SU-DHL-6 (cell line): ENCODE data around the gene NABP1.

Experiments
- H2AFZ ChIP-seq: fragments of 200-600 bp; sonication (generic); 2 replicates; pipeline ENCODE4 v1.6.1; 2014; ENCODE audit warnings: low read depth, mild to moderate bottlenecking, moderate library complexity, mixed read lengths, antibody characterized with exemption, low read length; ENCODE audit not compliant: severe bottlenecking
- H3F3A ChIP-seq: fragments of 200-600 bp; shearing (Covaris generic); 2 replicates; pipeline ENCODE4 v1.6.0; 2016; ENCODE audit warnings: antibody characterized with exemption, mild to moderate bottlenecking; ENCODE audit not compliant: insufficient read depth
- H3K27ac ChIP-seq: fragments of 200-600 bp; sonication (generic); 2 replicates; pipeline ENCODE4 v1.5.1; 2016; ENCODE audit warnings: low read depth, mild to moderate bottlenecking, low read length, moderate library complexity, mixed read lengths
- H3K27me3 ChIP-seq: fragments of 200-600 bp; sonication (generic), shearing (Covaris generic); 2 replicates; pipeline ENCODE4 v1.6.0; 2014; ENCODE audit warnings: mild to moderate bottlenecking, low read length
- H3K36me3 ChIP-seq: fragments of 200-600 bp; sonication (generic); 2 replicates; pipeline ENCODE4 v1.6.1; 2014; ENCODE audit warnings: mild to moderate bottlenecking, low read length, mixed read lengths
- H3K4me2 ChIP-seq: fragments of 300-600, 200-600 bp; shearing (Covaris generic), sonication (generic); 2 replicates; pipeline ENCODE4 v1.6.0; 2014; ENCODE audit warnings: low read length, low read depth, mild to moderate bottlenecking; ENCODE audit not compliant: poor library complexity, severe bottlenecking
- H3K4me3 ChIP-seq: fragments of 200-600 bp; sonication (generic); 2 replicates; pipeline ENCODE4 v1.5.1; 2014; ENCODE audit warnings: antibody characterized with exemption, low read length, mild to moderate bottlenecking, mixed read lengths; ENCODE audit not compliant: insufficient read depth, poor library complexity, severe bottlenecking
- H3K79me2 ChIP-seq: fragments of 200-600 bp; sonication (generic); 2 replicates; pipeline ENCODE4 v1.6.1; 2014; ENCODE audit warnings: mild to moderate bottlenecking, low read length, moderate library complexity; ENCODE audit not compliant: insufficient read depth
- H3K9ac ChIP-seq: fragments of 200-600 bp; sonication (generic); 2 replicates; pipeline ENCODE4 v1.7.0; 2014; ENCODE audit warnings: mild to moderate bottlenecking, low read length
- H3K9me2 ChIP-seq: fragments of 200-600 bp; sonication (generic); replicated peaks from 2 replicates; pipeline ENCODE4 v1.6.1; 2014; ENCODE audit warnings: low read length; ENCODE audit not compliant: insufficient read depth
- H3K9me3 ChIP-seq: fragments of 200-600 bp; sonication (generic); 2 replicates; pipeline ENCODE4 v1.6.1; 2014; ENCODE audit warnings: low read length, mixed read lengths; ENCODE audit not compliant: insufficient read depth
- H4K20me1 ChIP-seq: fragments of 200-600 bp; sonication (generic); 2 replicates; pipeline ENCODE4 v1.6.1; 2014; ENCODE audit warnings: low read depth, mild to moderate bottlenecking, antibody characterized with exemption, low read length, moderate library complexity, mixed read lengths
- EZH2phosphoT487 ChIP-seq: fragments of 200-600 bp; sonication (generic), shearing (Covaris generic); conservative IDR thresholded peaks from 2 replicates; pipeline ENCODE4 v1.6.1; 2018; ENCODE audit warnings: mild to moderate bottlenecking, antibody characterized with exemption, low read length, moderate library complexity, mixed read lengths
- TF ChIP-seq, protein P1 (sequence below): fragments of 200-600 bp; sonication (generic); IDR thresholded peaks from one replicate; pipeline ENCODE4 v1.5.1; 2017; ENCODE audit warnings: antibody characterized with exemption, mild to moderate bottlenecking, low read length, moderate library complexity; ENCODE audit not compliant: insufficient read depth, poor library complexity, severe bottlenecking

Gene NABP1

DNA sequence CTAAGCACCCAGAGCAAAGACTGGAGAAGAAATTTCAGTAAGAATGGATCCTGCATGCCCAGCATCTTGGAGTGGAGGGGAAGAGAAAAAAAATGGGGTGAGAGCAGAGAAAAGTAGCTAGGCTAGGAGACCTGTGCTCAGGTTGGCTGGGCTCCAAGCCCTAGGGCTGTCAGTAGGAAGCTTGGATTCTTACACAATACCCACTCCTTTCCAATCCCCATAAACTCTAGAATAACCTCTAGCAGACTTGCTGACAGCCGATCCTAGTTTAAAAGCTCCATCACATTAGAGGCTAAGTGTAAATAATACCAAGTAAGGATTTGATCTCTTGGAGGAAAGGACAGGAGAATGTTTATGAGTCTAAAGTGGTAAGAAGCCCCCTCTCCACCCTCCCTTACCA, 46.2 kb upstream of the NABP1 start:
- no peak overlapping the region for H3K4me2 ChIP-seq
- no peaks in the 10 kb centered on the region for H4K20me1 ChIP-seq
- TF ChIP-seq, protein P1, sequence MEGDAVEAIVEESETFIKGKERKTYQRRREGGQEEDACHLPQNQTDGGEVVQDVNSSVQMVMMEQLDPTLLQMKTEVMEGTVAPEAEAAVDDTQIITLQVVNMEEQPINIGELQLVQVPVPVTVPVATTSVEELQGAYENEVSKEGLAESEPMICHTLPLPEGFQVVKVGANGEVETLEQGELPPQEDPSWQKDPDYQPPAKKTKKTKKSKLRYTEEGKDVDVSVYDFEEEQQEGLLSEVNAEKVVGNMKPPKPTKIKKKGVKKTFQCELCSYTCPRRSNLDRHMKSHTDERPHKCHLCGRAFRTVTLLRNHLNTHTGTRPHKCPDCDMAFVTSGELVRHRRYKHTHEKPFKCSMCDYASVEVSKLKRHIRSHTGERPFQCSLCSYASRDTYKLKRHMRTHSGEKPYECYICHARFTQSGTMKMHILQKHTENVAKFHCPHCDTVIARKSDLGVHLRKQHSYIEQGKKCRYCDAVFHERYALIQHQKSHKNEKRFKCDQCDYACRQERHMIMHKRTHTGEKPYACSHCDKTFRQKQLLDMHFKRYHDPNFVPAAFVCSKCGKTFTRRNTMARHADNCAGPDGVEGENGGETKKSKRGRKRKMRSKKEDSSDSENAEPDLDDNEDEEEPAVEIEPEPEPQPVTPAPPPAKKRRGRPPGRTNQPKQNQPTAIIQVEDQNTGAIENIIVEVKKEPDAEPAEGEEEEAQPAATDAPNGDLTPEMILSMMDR, result no peak
- TF ChIP-seq EZH2phosphoT487, result no peak
- H3K4me3 ChIP-seq, result no peak overlapping the region
- no peaks in the 10 kb centered on the region for H3K9me2 ChIP-seq
- no peaks in the 10 kb centered on the region for H3K9me3 ChIP-seq
- H3K27me3 ChIP-seq, result no peaks in the 10 kb centered on the region
- no peak overlapping the region for H3K27ac ChIP-seq
- H3K36me3 ChIP-seq, result no peaks in the 10 kb centered on the region
- H2AFZ ChIP-seq, result no peak overlapping the region
- H3K79me2 ChIP-seq, result no peaks in the 10 kb centered on the region
- H3F3A ChIP-seq, result no peaks in the 10 kb centered on the region
- H3K9ac ChIP-seq, result no peak overlapping the region

DNA sequence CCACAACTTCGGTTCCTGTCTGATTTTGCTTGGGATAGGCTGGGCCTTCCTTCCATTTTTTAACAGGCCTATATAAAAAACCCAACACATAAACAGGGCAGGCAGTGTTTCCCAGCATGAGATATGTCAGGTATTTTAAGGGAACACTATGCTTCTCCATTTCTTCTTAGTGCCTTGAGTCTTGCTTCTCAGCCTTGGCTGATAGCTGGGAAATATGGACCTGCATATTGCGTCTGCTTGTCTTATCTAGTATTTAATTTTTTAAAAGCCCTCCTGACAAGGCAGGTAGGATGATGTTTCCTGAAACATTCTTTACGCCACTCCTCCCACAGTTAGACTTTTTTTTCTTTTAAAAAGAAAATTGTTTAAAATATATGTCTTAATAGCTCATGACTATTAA, 45.5 kb upstream of the NABP1 start:
- Histone ChIP-seq H3K9me2 (no peaks in the 10 kb centered on the region), H4K20me1 (no peaks in the 10 kb centered on the region), H3K27me3 (no peaks in the 10 kb centered on the region), H3K9me3 (no peaks in the 10 kb centered on the region), H3K4me3 (no peak overlapping the region), H3K36me3 (no peaks in the 10 kb centered on the region), H3K9ac (no peak overlapping the region), H3K27ac (no peak overlapping the region), H3K4me2 (no peak overlapping the region), H3F3A (no peaks in the 10 kb centered on the region), H2AFZ (no peak overlapping the region), H3K79me2 (no peaks in the 10 kb centered on the region)
- TF ChIP-seq, protein P1, result no peak
- no peak for TF ChIP-seq EZH2phosphoT487

DNA sequence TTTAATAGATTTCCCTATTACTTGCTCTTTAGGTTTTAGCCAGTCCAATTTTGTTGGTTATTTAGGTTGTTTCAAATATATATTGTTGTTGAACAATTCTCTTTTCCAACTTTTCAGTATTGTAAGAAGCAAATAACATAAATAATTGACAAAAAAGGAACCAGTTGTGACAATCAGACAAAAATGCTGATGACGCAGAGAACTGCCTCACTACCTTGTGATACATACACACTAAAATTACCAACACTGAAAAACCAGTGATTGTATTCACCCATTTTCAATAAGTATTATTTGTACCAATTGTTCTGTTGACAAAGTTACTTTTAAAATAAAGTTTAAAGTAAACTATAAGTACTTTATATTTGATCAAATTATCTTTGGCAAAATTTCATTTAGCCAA, 43.1 kb upstream of the NABP1 start:
- Histone ChIP-seq H3F3A (no peaks in the 10 kb centered on the region), H3K4me2 (no peak overlapping the region)

More for the DNA sequence above, 43.1 kb upstream of the NABP1 start:
- Histone ChIP-seq H4K20me1 (no peaks in the 10 kb centered on the region), H3K9ac (no peak overlapping the region), H3K27ac (no peak overlapping the region), H3K9me2 (no peaks in the 10 kb centered on the region), H3K79me2 (no peaks in the 10 kb centered on the region), H3K36me3 (no peaks in the 10 kb centered on the region), H3K27me3 (no peaks in the 10 kb centered on the region), H3K9me3 (no peaks in the 10 kb centered on the region), H3K4me3 (no peak overlapping the region), H2AFZ (no peak overlapping the region)
- no peak for TF ChIP-seq EZH2phosphoT487
- TF ChIP-seq, protein P1, result no peak
